Body of pancreas (tissue), 4 donors: ENCODE results near the gene HERPUD1.

Source experiments
- POLR2A ChIP-seq, 3 donors: fragments of 450-650 bp; IDR thresholded peaks; one replicate each; pipeline ENCODE4 v1.6.1; 2016; ENCODE audit warnings: antibody characterized with exemption in 3 of 3, mild to moderate bottlenecking in 2 of 3
- TF ChIP-seq, protein P1 (sequence below), 7 experiments: fragments of 450-650 bp in 4 of 7; fragments of 200-600 bp in 3 of 7; sonication (generic) in 3 of 7; IDR thresholded peaks; one replicate each; pipeline ENCODE4 v1.5.1; 2016 to 2019; ENCODE audit warnings: antibody characterized with exemption in 7 of 7

DNA sequence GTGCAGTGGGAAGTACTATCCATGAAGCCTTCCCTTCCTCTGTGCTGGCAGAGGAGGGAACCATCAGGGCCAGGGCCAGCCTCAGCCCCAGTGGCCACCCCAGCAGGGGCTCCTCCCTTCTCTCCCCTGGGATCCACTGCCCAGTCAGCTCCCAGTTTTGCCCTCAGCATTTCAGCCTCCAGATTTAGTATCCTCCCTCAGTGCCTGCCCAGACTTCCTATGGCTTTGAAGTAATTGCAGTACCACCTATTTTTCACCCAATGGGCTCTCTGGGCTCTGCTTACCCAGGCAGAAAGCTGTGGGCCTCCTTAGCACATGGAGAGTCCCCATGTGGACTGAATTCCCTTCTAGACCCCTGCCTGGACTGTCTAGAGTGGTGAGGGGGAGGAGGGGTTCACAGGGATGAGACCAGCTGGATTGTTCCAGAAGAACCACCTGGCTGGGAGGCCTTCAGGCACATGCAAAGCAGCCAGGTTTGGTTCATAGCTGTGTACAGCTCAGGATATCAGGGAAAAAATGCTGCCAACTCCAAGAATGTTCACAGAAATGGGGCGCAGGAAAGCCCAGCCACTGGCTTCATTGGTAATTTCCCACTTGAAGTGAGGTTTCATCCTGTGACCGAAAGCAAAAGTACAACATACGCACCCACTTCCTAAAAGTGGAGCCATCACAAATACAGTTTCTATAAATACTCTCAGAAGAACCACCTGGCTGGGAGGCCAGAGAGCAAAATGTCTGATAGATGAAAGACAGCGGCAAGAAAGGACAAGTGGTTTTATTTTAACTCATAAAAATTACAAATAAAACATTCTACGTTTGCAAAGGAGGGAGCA is 15.2 kb upstream of the HERPUD1 start:
- TF ChIP-seq, protein P1, sequence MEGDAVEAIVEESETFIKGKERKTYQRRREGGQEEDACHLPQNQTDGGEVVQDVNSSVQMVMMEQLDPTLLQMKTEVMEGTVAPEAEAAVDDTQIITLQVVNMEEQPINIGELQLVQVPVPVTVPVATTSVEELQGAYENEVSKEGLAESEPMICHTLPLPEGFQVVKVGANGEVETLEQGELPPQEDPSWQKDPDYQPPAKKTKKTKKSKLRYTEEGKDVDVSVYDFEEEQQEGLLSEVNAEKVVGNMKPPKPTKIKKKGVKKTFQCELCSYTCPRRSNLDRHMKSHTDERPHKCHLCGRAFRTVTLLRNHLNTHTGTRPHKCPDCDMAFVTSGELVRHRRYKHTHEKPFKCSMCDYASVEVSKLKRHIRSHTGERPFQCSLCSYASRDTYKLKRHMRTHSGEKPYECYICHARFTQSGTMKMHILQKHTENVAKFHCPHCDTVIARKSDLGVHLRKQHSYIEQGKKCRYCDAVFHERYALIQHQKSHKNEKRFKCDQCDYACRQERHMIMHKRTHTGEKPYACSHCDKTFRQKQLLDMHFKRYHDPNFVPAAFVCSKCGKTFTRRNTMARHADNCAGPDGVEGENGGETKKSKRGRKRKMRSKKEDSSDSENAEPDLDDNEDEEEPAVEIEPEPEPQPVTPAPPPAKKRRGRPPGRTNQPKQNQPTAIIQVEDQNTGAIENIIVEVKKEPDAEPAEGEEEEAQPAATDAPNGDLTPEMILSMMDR (IDR thresholded peaks at IDR 0.05) = no peak
- no peak for TF ChIP-seq POLR2A (IDR thresholded peaks at IDR 0.05)
